Central memory CD8-positive, alpha-beta T cell (primary cell): ENCODE measurements around the gene GABRB2.
"Not testable (repeated sequence)": the region's sequence is repeated elsewhere in the genome, so short reads cannot be mapped to it uniquely, and the experiment has no call there.

ENCODE experiments used
- ATAC-seq: fragments of 150-1000 bp; cut with Tn5 transposase; replicated peaks from 2 replicates; pipeline ENCODE4 v1.10.0; 2022; ENCODE audit warnings: mild to moderate bottlenecking, moderate FRiP score, moderate number of reproducible peaks; ENCODE audit not compliant: poor library complexity, severe bottlenecking; ENCODE audit errors: extremely low read depth
- DNase-seq, 2 donors: peaks; one replicate each; pipeline ENCODE4 v3.0.0; 2021; ENCODE audit warnings: low spot score in 2 of 2
- H3K27ac Mint-ChIP-seq: one replicate; pipeline ENCODE4 v1.8.0; 2022; ENCODE audit warnings: low read depth, mild to moderate bottlenecking, moderate library complexity, mixed read lengths
- H3K27me3 Mint-ChIP-seq: one replicate; pipeline ENCODE4 v1.8.0; 2022; ENCODE audit warnings: mixed read lengths
- H3K36me3 Mint-ChIP-seq: one replicate; pipeline ENCODE4 v1.8.0; 2022; ENCODE audit warnings: mild to moderate bottlenecking, moderate library complexity, mixed read lengths; ENCODE audit not compliant: insufficient read depth
- H3K4me1 Mint-ChIP-seq: one replicate; pipeline ENCODE4 v1.8.0; 2022; ENCODE audit warnings: mixed read lengths
- H3K4me3 Mint-ChIP-seq: one replicate; pipeline ENCODE4 v1.8.0; 2022; ENCODE audit warnings: mild to moderate bottlenecking, moderate library complexity, mixed read lengths
- H3K9me3 Mint-ChIP-seq: one replicate; pipeline ENCODE4 v1.8.0; 2022; ENCODE audit warnings: mixed read lengths

GABRB2 gene

DNA sequence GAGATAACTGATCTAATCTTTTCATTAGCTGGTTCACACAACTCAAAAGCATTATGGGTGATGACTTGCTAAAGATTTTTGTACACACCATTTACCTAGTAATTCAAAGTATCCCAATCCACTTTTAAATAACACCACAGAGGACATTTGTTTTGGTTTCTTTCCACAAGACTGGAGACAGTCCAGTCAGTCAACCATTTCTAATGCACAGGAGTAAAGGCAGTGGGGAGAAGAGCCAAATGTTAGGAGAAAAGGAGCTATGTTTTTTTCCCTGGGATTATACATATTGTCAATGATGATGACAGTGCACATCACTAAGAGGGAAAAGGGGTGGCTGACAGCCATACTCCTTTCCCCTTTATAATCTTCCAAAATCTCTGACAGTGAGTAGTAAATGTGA lies 240.9 kb downstream of the GABRB2 start:
- Mint-ChIP-seq H3K27ac (no peak overlapping the region), H3K36me3 (no peaks in the 10 kb centered on the region)
- no peak for ATAC-seq

DNA sequence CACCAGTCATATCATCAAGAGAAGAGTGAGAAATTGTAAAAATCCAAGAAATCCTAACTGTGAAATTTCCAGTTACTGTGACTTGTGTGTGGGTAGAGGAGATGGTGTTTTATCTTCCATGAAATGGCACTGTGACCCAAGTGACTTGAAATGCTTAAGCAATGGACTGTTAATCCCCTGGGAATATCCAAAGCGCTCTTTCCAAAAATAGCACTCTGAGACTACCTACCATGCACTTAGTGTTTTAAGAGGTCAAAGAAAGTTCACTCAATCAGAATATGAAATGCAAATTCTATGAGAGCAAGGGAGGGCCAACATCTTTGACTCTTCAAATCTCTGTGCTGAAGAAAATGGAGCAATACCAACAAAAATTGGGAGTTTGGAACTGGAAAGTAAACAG lies 244.0 kb downstream of the GABRB2 start:
- Mint-ChIP-seq H3K9me3 (peaks cover 17% of the 10 kb centered on the region), H3K4me3 (no peak overlapping the region), H3K4me1 (no peaks in the 10 kb centered on the region), H3K36me3 (no peaks in the 10 kb centered on the region), H3K27me3 (no peaks in the 10 kb centered on the region), H3K27ac (no peak overlapping the region)
- DNase-seq (no peak), ATAC-seq (no peak)

More for the DNA sequence above, 240.9 kb downstream of the GABRB2 start:
- H3K4me1 Mint-ChIP-seq, result no peaks in the 10 kb centered on the region
- no peaks in the 10 kb centered on the region for H3K27me3 Mint-ChIP-seq
- no peak for DNase-seq
- H3K9me3 Mint-ChIP-seq, result no peaks in the 10 kb centered on the region
- H3K4me3 Mint-ChIP-seq, result no peak overlapping the region

DNA sequence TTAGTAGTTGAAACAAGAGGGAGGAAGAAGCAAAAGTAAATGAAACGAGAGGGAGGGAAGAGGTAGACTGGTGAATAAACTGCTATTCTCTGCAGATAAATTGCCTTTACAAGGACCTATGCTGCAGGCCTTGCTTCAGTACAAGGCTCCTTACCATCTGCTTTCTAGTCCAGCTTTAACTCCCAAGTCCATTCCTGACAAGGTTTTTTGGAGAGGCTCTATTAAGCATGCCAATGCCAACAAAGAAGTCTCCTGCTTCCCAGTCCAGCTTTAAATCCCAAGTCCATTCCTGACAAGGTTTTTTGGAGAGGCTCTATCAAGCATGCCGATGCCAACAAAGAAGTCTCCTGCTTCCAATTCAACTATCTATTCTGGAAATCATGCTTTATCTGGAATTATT lies 244.9 kb downstream of the GABRB2 start:
- Mint-ChIP-seq H3K4me3 (no peak overlapping the region), H3K27ac (no peak overlapping the region), H3K4me1 (no peaks in the 10 kb centered on the region), H3K27me3 (no peaks in the 10 kb centered on the region), H3K9me3 (peaks cover 21% of the 10 kb centered on the region), H3K36me3 (no peaks in the 10 kb centered on the region)
- no peak for ATAC-seq
- DNase-seq, result no peak

DNA sequence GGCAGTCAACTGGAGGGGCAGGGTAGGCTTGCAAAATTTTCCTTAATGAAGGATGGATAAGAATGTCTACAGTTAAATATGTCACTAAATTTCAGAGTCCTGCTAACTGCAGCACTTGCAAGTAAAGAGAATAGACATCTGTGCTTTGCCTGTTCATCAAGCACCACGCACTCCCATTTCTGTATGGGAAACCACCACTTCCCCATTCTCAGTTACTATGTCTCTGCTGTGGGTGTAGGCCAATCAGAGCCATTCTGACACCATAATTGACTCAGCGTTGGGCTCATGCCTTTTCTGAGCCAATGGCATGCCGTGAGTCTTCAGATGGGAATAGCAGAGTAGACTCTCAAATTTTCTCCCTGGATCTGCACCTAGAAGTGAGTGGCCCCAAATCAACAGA lies 247.5 kb downstream of the GABRB2 start:
- no peaks in the 10 kb centered on the region for H3K36me3 Mint-ChIP-seq

DNA sequence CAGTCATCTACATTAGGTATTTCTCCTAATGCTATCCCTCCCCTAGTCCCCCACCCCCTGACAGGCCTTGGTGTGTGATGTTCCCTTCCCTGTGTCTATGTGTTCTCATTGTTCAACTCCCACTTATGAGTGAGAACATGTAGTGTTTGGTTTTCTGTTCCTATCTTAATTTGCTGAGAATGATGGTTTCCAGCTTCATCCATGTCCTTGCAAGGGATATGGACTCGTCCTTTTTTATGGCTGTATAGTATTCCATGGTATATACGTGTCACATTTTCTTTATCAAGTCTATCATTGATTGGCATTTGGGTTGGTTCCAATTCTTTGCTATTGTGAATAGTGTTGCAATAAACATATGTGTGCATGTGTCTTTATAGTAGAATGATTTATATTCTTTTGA lies 249.1 kb downstream of the GABRB2 start:
- H3K9me3 Mint-ChIP-seq, result peaks cover 21% of the 10 kb centered on the region
- not testable (repeated sequence) for DNase-seq, H3K27me3 Mint-ChIP-seq, H3K4me1 Mint-ChIP-seq, H3K36me3 Mint-ChIP-seq, H3K27ac Mint-ChIP-seq, H3K4me3 Mint-ChIP-seq, ATAC-seq

More for the DNA sequence above, 247.5 kb downstream of the GABRB2 start:
- Mint-ChIP-seq H3K27me3 (no peaks in the 10 kb centered on the region), H3K4me3 (no peak overlapping the region), H3K9me3 (peaks cover 21% of the 10 kb centered on the region), H3K27ac (no peak overlapping the region), H3K4me1 (no peaks in the 10 kb centered on the region)
- DNase-seq (no peak), ATAC-seq (no peak)

DNA sequence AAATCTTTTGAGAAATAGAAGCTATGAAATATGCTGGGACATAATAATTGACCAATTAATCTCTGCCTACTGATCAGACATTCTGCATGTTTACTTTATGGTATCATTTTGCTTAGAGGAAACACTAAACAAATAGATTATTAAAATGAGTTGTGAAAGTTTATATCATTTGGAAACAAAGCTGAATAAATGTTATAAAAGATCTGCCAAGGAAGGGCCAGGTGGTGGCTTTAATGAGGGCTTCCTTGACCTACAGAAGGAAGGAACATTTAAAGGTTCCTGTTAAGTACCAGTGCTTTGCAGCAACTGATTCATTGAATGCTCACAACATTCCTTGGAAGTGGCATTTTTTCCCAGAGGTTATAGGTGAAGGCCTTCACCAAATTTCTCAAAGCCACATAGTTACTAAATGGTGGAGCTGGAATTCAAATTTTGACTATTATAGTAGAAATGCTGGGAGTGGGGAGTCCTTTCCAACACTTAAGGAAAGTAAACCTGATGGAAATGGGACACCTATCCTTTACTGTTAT lies 250.7 kb downstream of the GABRB2 start:
- Mint-ChIP-seq H3K4me3 (no peak overlapping the region), H3K36me3 (no peaks in the 10 kb centered on the region), H3K9me3 (peaks cover 21% of the 10 kb centered on the region), H3K27me3 (no peaks in the 10 kb centered on the region), H3K27ac (no peak overlapping the region), H3K4me1 (no peaks in the 10 kb centered on the region)
- ATAC-seq (no peak), DNase-seq (no peak)

DNA sequence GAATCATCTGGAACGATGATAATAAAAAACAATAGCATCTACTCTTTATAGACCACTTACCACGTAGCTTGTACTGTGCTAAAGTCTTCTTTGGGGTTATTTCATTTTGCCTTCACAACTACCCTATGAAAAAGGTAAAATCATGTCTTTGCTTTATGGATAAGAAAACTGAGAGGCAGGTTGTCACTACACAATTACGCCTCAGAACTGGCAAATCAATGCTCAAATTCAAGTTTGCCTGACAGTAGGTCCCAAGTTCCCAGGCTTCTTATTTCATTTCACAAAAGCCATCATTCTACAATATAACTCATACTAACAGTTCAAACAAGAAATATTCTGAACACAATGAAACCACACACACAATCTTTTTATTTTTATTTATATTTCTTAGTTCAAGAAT lies 258.5 kb downstream of the GABRB2 start:
- DNase-seq, result no peak

DNA sequence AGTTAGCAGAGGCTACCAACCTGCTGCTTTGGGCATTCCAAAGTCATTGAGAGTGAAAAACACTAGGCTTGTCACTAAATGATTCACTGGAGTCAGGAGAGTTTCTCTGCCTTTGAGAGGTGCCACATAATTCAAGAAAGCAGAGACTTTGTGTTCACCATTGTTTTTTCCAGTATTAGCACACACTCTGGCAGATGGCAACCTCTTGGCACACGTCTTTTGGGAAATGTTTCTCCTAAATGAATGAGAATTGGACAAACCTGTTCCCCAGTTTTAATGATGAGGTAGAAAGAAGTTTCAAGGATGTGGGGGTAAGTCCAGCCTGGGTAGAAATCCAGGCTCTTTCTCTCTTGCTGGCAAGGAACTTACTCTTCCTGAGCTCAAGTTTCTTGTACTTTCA lies 259.1 kb downstream of the GABRB2 start:
- H3K9me3 Mint-ChIP-seq, result no peaks in the 10 kb centered on the region
- no peak for ATAC-seq
- no peak overlapping the region for H3K4me3 Mint-ChIP-seq
- DNase-seq, result no peak
- H3K27ac Mint-ChIP-seq, result no peak overlapping the region
- H3K36me3 Mint-ChIP-seq, result no peaks in the 10 kb centered on the region
- H3K4me1 Mint-ChIP-seq, result no peaks in the 10 kb centered on the region
- no peaks in the 10 kb centered on the region for H3K27me3 Mint-ChIP-seq

More for the DNA sequence above, 258.5 kb downstream of the GABRB2 start:
- H3K36me3 Mint-ChIP-seq, result no peaks in the 10 kb centered on the region
- no peak overlapping the region for H3K27ac Mint-ChIP-seq
- no peak for ATAC-seq
- H3K27me3 Mint-ChIP-seq, result no peaks in the 10 kb centered on the region
- H3K4me3 Mint-ChIP-seq, result no peak overlapping the region
- no peaks in the 10 kb centered on the region for H3K9me3 Mint-ChIP-seq
- H3K4me1 Mint-ChIP-seq, result no peaks in the 10 kb centered on the region

DNA sequence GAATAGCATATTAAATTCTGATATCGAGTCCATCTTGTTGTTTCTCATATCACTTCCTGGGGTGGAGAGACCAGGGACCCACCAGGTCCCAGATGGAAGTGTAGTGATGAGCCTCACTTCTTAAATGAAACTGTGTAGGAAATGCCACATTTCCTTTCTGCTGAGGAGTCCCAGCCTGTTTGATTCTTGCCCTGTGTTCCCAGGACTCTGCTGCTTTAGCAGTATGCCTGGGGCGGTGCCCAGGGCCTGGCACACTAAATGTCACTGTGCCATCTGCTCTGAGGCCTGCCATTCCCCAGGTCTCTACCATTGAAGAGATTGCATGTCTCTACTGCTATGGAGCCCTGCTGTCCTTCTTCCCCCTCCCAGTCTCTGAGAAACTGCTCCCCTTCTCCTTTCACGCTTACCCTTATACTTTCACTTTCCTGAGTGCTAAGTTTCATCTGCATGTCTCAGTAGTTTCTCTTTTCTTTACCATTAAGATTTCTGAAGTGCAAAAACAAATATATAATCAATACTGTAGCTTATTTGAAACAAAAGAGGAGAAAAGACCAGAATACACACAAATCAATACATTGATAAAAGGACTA lies 260.4 kb downstream of the GABRB2 start:
- no peaks in the 10 kb centered on the region for H3K27me3 Mint-ChIP-seq
- ATAC-seq (no peak), DNase-seq (no peak)
- H3K4me3 Mint-ChIP-seq, result no peak overlapping the region
- no peaks in the 10 kb centered on the region for H3K4me1 Mint-ChIP-seq
- H3K9me3 Mint-ChIP-seq, result no peaks in the 10 kb centered on the region
- no peaks in the 10 kb centered on the region for H3K36me3 Mint-ChIP-seq
- no peak overlapping the region for H3K27ac Mint-ChIP-seq

DNA sequence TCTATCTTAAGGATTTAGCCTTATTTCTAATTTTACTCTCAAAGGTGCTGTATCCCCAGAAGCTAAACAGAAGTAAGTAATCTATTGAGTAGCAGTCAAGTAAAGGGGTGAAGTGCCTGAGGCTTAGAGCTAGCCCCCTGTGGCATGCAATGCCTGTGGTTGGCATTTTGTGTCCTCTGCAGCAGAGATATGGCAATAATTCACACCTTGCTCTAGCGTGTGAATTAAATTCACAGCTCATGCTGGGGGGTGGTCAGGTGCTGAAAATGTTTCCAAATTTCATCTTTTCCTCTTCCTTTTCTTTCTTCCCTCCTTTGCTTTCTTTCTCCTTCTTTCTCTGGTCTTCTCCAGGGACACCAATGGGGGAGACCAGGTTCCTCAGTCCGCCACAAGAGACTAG lies 262.1 kb downstream of the GABRB2 start:
- no peaks in the 10 kb centered on the region for H3K27me3 Mint-ChIP-seq
- H3K9me3 Mint-ChIP-seq, result peaks cover 5% of the 10 kb centered on the region
- no peaks in the 10 kb centered on the region for H3K36me3 Mint-ChIP-seq
- H3K4me3 Mint-ChIP-seq, result no peak overlapping the region
- no peak for DNase-seq
- no peak for ATAC-seq
- no peaks in the 10 kb centered on the region for H3K4me1 Mint-ChIP-seq
- no peak overlapping the region for H3K27ac Mint-ChIP-seq

DNA sequence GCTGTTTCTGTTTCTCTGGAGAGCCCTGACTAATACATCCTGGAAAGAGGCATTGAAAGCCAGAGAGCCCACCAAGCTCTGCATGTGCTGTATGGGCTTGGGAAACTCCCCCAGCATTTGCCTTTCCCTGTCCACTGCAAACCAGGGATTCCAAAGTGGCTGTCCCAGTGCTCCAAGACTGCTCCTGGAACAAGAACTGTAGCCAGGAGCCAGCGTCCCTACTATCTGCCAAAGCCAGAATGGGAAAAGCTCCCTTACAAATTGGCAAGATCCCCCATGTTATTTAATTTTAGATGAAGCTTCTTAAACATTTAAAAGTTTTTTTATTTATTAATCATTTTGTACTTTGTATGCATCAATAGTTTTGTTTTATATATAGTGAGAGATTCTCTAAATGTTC lies 263.2 kb downstream of the GABRB2 start:
- no peak for DNase-seq
- Mint-ChIP-seq H3K36me3 (no peaks in the 10 kb centered on the region), H3K9me3 (peaks cover 11% of the 10 kb centered on the region), H3K27me3 (no peaks in the 10 kb centered on the region), H3K4me1 (no peaks in the 10 kb centered on the region), H3K4me3 (no peak overlapping the region), H3K27ac (no peak overlapping the region)
- ATAC-seq, result no peak

DNA sequence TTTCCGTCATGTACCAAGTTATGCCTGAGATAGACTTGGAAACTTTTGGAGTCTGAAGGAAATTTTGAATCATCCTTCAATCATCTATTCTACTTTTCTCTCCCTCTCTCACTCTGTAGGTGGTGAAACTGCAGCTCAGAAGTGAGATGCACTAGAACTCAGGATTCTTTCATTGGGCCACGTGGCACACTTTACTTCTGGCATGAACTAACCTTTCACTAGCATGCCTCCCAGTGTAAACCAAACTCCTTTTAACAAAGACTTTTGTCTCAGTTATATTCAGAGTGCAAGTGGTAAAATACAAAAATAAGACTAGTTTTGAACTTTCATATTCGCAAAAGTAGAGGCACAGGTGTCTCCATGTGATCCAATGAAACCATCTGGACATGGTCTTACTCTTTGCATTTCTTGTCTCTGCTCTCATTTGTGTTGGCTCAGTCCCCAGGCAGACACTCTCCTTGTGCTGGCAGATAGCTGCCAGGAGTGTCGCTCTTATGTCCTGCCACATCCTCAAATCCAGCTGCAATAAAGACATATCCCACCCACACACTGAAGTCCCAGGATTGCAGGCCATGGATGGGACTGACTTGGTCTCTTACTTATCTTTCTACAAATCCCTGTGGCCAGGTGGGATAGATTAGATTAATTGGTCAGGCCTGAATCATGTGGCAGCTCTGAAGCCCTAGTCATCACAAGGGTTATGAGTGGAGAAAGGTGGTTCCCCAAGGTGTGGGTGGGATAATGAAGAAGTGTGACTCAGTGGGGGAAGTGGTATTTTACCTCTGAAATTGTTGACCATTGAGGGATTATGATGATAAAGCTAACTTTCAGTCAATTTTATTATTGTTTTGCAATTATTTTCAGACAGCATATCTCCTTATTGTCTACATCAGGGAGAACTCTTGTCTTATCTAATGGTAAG lies 267.5 kb downstream of the GABRB2 start:
- ATAC-seq, result no peak
- H3K27me3 Mint-ChIP-seq, result no peaks in the 10 kb centered on the region
- no peak overlapping the region for H3K4me3 Mint-ChIP-seq
- DNase-seq, result no peak
- peaks cover 16% of the 10 kb centered on the region for H3K9me3 Mint-ChIP-seq
- H3K27ac Mint-ChIP-seq, result no peak overlapping the region
- H3K36me3 Mint-ChIP-seq, result no peaks in the 10 kb centered on the region
- H3K4me1 Mint-ChIP-seq, result no peaks in the 10 kb centered on the region

DNA sequence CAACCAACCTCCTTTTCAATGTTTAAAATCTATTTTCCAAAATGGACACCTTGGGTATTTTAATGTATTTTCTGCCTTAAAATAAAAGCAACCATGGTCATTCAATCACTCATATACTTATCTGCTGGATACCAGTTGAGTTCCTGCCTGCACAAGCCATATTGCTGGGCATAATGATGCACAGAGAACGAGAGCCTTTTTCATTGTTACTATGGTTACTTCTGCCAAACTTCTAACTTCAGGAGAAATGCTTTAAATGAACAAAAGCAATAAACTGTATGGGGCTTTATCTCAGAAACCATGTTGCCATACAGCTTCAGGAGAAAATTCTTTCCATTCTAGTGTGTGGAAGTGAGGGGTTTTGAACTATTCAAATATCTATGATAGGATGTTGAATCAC lies 269.5 kb downstream of the GABRB2 start:
- no peak for DNase-seq
- no peak for ATAC-seq
- H3K27ac Mint-ChIP-seq, result no peak overlapping the region
- H3K4me1 Mint-ChIP-seq, result no peaks in the 10 kb centered on the region
- H3K9me3 Mint-ChIP-seq, result peaks cover 16% of the 10 kb centered on the region
- H3K36me3 Mint-ChIP-seq, result no peaks in the 10 kb centered on the region
- no peak overlapping the region for H3K4me3 Mint-ChIP-seq
- H3K27me3 Mint-ChIP-seq, result no peaks in the 10 kb centered on the region
